HG03103 (cell line): ENCODE data around the gene ARHGEF12.

ENCODE experiments used
- ATAC-seq: cut with Tn5 transposase; IDR thresholded peaks from one replicate; pipeline ENCODE4 v1.9.1; 2021; ENCODE audit warnings: low read depth; ENCODE audit not compliant: unreplicated experiment

The ARHGEF12 gene

GRCh38 chr11:120316880-120317688 is 19.1 kb upstream of the ARHGEF12 start:
- no peak for ATAC-seq

GRCh38 chr11:120317689-120318480 is 18.3 kb upstream of the ARHGEF12 start:
- no peak for ATAC-seq

DNA sequence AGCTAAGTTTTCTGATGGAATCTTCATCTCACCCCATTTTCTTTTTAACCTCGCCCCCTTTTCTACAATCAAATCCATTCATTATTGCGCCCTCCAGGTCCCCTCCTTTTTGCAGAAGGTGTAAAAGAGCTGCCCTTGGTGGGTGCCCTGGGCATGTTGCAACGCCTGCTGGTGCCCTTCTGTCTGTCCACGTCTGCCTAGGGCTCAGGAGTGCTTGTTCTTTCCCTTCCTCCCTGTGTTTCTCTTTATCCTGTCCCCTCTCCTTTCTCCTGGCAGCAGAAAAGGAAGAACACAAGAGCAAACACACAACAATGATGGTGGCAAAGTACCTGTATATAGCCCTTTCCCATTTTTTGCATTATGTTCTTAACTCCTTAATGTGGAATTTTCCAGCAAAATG is 17.3 kb upstream of the ARHGEF12 start:
- ATAC-seq, result no peak

DNA sequence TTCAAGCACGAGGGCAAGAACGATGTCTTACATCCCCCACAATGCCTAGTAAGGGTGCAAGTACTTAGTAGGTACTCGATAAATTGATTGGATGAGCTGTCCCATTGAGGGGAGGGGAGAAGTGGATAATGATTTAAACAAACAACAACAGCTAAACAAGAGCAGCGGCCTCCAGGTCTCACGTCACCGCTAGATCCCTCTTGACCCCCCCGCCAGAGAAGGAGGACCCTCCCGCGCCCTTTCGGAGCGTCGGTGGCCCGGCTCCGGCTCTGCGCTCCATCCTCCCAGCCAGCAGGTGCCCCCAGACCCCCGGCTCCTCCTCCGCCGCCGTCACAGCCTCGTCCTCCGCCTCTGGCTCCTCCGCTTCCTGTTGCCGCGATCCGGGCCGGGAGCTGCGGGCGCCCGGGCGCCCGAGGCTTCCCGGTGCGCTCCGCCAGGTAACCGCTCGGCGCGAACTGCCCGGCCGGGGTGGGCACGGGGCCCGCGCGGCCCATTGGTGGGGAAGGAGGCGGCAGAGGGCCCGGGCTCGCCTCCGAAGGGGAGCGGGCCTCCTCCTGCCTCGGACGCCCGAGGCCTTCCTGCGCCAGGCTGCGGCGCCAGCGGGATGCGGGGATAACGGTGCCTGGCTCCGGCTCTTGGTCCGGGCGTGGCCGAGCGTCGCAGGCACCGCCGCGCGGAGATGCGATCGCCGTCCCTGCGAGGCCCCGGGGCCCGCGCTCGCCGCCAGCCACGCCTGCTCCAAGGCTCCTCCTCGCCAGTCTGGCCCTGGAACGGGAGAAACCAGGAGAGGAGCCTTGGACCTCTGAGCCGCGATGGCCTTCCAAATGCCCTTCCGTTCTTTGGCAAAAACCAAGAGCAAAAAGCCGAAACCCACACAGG is 11.0 kb upstream of the ARHGEF12 start, which contains the start of gene TLCD5:
Gene TLCD5, plus strand, starts transcription at position 368 of the 879 bp plus-strand sequence. CDS start 2,143 bp downstream, outside the sequence.
- ATAC-seq, result no peak

- no peak for ATAC-seq
Measured at GRCh38 chr11:120326228-120326627, 10.0 kb upstream of the ARHGEF12 start.

DNA sequence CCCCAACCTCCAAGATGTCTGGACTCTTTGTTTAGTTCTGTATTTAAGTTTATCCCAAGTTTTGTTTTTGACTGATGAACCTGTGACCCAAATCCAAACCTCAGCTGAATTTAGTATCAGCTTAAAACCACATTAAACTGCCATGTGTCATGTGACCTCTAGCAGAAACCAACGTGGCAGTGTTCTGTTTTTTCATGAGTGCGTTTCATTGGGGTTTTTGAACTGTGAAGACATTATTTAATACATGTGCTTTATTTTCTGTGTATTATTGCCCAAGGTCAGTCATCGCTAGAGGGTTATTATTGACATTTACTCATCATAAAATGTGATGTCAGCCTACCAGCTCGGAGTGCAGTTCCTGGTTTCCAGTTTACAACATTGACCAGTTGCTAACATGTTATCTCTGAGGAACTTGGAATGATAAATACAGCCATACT is 9.3 kb upstream of the ARHGEF12 start:
- no peak for ATAC-seq

GRCh38 chr11:120327311-120327710 is 8.9 kb upstream of the ARHGEF12 start:
- no peak for ATAC-seq

DNA sequence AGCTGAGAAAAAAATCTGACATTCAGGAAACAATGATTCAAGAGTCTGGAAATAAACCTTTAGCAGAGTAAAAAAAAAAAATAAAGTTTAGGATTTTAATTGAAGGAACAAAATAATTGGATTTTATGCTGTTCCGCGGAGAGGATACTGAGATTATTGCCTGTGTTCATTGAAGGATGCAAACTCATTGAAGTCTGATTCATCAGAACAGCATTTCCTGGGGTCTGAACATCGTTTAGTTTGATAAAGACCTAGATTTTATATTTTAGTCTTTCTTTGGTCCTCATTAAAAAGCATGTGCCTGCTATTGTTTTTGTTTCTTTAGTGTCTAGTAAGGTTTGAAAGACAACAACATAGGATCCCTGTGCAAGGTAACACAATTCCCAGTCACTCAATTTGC is 6.7 kb upstream of the ARHGEF12 start:
- ATAC-seq, result no peak

GRCh38 chr11:120330045-120330444 is 6.2 kb upstream of the ARHGEF12 start:
- no peak for ATAC-seq

GRCh38 chr11:120331301-120331996 is 4.8 kb upstream of the ARHGEF12 start:
- ATAC-seq, result no peak

GRCh38 chr11:120332822-120333716 is 3.1 kb upstream of the ARHGEF12 start:
- no peak for ATAC-seq

- ATAC-seq, result no peak
Measured at GRCh38 chr11:120333801-120334200, 2.4 kb upstream of the ARHGEF12 start.

DNA sequence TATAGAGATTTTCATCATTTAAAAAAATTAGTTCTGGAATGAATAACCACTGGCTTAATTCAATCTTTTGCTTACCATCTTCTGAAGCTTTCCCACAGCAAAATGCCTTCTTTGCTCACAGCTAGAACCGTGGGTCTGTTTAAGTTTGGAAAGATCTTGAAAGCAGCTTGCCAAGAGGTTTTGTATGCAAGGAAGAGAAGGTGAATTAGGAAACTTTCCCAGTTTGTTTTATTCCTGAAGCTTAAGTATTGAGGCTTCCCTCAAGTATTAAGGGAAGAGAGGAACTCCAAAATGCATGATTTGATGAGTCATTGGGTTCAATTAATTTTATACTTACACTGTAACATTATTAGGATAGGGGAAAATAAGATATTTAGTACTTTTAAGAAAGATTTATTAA is 1.9 kb upstream of the ARHGEF12 start:
- ATAC-seq, result no peak

DNA sequence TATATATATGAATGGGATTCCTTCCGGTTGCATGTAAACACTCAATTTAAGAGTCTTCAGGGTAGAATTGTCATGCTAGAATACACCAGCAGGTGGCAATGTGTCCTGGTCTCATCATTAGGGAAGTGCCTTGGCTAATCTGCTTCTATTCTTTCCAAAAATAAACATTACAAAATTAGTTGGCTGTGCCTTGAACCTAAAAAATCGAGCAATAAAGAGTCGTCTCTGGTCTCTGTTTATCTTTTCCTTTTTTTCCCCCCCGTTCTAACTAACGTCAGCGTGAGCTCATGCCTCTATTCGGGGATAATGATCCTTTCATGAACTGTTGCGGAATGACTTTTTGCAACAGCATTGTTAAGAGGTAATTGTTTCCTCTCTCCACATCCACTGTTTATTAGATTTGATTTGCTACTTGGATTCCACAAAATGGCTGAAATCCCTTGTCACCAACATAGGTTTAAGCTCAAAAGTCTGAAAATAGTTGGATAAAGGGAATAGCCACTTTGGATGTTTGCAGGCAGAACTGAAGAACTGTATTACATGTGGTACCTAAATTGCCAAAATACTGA is 1.2 kb upstream of the ARHGEF12 start:
- no peak for ATAC-seq

DNA sequence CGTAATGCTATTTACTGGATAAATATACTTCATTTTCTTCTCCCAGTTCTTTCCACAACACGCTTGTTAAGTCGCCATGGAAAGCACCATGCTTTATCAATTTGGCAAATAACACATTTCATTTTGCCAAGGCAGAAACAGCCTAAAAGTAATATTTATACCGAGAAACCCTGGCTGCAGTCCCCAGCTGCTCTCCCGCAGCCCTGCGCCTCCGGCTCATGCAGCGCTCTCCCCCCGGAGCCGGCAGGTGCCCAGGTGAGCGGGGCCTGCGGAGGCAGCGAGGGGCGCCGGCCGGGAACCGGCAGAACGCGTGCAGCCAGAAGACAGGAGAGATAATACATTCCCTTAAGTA is 681 bp upstream of the ARHGEF12 start:
- no peak for ATAC-seq

GRCh38 chr11:120336641-120337354 is 585 bp downstream of the ARHGEF12 start:
- ATAC-seq, result peak; percentile 20

GRCh38 chr11:120337355-120338106 is 1.3 kb downstream of the ARHGEF12 start:
- no peak for ATAC-seq
